Fibroblast of skin of left quadriceps (primary cell): ENCODE results near the gene SDC3.
"Not testable (repeated sequence)": the region's sequence is repeated elsewhere in the genome, so short reads cannot be mapped to it uniquely, and the experiment has no call there.

Experiments used
- DNase-seq, 2 experiments: peaks; one replicate each; pipeline ENCODE4 v3.0.0-alpha.2; 2013; ENCODE audit warnings: low read depth in 2 of 2

Gene SDC3

DNA sequence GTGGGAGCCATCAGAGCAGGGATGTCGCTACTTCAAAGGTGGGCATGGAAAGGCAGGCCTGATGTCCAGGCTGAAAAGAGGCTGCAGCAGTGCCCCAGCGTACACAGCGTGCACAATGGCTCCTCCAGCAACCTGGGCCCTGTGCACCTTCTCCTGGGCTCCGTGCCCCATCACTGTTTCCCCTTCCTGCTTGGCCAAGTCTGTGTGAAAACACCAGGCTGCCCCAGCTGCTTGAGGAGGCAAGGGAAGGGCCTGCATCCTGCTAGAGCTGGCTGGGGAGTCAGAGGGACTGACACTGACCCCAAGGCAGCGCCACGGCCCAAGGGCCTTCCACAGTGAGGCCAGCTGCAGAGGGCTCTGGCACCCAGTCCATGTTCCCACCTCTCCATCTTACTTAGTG lies 33.4 kb downstream of the SDC3 start:
- DNase-seq: no peak

DNA sequence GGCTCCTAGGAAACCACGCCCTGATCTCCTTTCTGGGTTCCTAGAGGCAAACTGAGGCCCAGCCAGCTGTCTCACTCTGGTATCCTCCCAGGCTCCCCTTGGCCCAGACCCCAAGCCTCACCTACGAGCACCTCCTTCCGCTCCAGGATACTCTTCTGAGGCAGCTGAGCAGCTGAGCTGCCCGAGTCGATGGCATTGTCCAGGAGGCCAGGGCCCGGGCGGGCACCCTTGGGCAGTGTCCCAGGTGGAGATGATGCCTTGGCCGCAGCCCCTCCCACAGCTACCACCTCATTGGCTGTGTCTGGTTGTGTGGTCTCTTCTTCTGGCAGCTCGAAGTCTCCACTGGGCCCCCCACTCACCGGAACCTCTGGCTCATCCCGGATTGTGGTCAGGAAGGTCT lies 34.4 kb downstream of the SDC3 start:
- no peak for DNase-seq

DNA sequence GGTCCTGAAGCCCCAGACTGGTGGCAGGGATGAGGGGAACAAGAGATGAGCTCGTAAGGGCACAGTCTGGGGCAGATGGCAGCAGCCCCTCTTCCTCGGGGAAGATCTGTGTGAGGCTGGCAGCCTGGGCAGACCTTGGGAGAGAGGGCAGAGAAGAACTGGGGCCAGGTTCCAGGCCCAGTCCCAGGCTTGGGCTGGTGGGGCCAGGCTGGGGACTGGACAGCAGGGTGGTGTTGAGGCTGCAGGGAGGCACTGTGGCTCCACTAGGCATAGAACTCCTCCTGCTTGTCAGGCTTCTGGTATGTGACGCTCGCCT lies 35.7 kb downstream of the SDC3 start:
- no peak for DNase-seq

GRCh38 chr1:30872033-30872947 lies 36.3 kb downstream of the SDC3 start:
- no peak for DNase-seq

GRCh38 chr1:30871276-30871871 lies 37.2 kb downstream of the SDC3 start:
- no peak for DNase-seq

GRCh38 chr1:30870656-30871055 lies 37.9 kb downstream of the SDC3 start:
- DNase-seq: no peak

GRCh38 chr1:30870035-30870434 lies 38.5 kb downstream of the SDC3 start:
- no peak for DNase-seq

GRCh38 chr1:30868833-30869435 lies 39.6 kb downstream of the SDC3 start:
- DNase-seq: no peak

GRCh38 chr1:30868057-30868456 lies 40.5 kb downstream of the SDC3 start:
- DNase-seq: not testable (repeated sequence)

- DNase-seq: no peak
These were observed 41.0 kb downstream of the SDC3 start for GRCh38 chr1:30867537-30867936.

GRCh38 chr1:30866594-30866993 lies 42.0 kb downstream of the SDC3 start:
- no peak for DNase-seq

- no peak for DNase-seq
These were observed 43.9 kb downstream of the SDC3 start for GRCh38 chr1:30864681-30865080.

DNA sequence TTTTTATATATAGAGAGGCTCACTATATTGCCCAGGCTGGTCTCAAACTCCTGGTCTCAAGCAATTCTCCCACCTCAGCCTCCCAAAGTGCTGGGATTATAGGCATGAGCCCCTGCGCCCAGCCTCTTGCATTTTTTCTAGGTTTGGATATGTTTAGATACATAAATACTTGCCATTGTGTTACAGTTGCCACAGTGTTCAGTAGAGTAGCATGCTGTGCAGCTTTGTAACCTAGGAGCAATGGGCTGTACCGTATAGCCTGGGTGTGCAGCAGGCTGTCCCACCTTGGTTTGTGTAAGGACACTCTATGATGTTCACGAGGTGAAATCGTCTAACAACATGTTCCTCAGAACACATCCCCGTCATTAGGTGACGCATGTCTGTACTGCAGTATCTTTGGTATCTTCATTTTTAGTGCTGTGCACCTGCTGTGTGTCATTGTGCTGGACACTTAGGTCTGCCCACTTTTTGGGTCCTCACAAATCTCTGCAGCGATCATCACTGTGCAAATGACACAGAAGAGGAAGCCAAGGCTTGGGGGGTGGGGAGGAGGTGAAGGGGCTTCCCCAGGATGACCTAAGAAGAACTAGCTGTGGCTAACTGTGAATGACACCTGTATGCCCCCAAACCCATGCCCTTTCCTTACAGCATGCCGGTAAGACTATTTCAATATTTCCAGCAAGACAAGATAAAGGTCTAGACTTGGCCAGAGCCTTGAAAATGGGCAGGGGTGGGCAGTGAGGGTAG lies 44.5 kb downstream of the SDC3 start:
- DNase-seq: no peak

DNA sequence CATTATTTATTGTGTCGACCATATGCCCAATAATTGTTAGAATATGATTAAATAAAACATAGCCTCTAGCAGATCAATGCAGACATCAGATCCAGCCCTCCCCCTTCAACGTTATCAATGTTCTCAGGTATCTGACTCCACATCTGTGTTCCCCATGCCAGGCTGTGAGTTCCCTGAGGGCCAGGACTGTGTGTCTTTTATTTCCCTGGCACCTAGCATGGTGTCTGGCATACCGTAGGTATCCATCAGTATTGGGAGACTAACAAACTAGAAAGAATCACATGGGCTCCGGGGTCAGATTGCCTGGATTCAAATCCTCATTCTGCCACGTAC lies 48.3 kb downstream of the SDC3 start:
- DNase-seq: no peak

- no peak for DNase-seq
These were observed 50.6 kb downstream of the SDC3 start for GRCh38 chr1:30857964-30858363.

DNA sequence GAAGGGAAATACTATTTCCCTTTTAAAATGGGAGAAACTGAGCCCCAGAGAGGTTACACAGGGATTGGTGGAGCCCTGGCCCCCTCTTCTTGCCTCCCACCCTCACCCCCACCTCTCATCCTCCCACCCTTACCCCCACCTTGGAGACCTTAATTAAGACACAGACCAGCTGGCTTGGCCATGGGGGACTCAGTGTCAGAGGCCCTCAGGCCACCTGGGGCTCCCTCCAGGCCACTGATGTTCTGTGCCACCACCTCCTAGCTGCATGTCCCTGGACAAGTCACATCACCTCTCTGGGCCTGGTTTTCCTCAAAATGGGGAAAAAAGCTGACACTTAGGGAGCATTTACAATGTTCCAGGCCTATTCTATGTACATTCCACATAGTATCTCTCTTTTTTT lies 51.5 kb downstream of the SDC3 start:
- no peak for DNase-seq

DNA sequence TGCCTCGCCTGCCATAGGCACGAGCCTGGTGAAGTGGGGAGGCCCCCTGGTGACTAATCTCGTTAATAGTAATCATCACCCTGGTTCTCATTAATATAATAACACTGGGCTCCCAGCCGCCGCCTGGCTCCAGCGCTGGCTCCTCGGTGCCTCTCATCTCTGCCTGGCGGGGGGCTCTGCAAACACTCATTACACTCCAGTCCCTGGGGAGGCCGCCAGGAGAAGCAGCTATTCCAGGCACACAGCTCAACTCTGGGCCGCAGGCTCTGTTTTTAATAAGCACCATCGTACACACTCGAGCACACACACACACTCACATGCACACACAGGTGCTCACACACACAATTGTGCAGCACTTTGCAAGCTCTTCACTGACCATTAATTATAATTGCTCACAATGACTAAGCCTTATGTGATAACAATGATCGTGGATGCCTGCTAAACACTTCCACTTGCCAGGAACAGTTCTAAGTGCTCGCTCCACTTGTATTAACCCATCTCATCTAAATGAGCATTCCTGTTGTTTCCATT lies 52.2 kb downstream of the SDC3 start:
- peak; percentile 76 to 77 for DNase-seq

GRCh38 chr1:30855686-30856259 lies 52.8 kb downstream of the SDC3 start:
- no peak for DNase-seq

GRCh38 chr1:30853350-30853749 lies 55.2 kb downstream of the SDC3 start:
- DNase-seq: no peak

DNA sequence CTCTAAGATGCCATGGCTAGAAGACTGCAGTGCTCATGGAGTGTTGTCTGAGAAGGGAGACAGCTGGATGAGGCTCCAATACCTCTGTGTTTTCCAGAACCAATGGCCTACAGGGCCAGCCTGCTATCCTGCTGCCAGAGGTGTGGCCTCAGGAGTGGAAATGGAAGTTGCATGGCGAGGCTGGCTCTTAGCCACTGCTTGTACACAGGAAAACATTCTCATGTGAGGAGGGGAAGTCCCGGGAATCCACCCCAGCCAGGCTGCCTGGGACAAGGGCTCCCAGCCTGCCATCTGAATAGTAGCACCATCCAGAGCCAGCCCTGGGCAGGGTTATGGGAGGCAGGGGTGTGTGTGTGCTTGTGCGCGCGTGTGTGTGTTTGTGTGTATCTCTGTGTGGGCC lies 56.5 kb downstream of the SDC3 start:
- DNase-seq: no peak

DNA sequence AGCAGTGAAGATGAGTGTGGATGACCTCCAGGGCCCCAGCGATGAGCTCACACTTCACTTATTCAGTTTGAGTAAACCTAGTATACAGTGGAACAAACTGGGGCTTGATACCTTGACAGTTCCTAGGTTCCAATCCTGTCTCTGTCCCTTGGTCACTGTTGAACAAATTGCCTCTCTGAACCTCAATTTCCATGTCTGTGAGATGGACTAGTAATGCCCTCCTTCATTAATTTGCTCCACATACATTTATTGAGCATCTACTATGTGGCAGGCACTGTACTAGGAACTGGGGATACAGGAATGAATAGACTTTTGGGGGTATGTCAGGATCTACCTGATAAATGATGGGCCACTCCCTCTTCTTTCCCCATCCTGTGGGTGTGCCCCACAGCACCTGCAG lies 57.3 kb downstream of the SDC3 start:
- no peak for DNase-seq

DNA sequence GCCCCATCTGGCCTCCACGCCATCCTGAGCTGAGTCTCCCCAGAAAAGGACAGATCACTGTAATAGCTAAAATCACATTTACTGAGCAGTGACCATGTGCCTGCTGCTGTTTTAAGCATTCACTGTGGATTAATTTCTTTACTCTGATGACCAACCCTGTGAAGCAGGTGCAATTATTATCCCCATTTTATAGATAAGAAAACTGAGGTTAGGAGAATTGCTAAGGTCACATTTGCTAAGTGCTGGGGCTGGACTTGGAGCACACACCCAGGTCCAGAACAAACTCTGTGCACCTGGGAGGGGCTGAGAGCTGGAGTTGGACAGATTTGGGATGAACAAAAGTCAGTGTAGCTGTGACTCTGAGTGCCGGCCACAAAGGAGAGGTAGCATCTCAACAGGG lies 58.0 kb downstream of the SDC3 start:
- no peak for DNase-seq
